Measurements from ENCODE around the gene POLRMT.

DNA sequence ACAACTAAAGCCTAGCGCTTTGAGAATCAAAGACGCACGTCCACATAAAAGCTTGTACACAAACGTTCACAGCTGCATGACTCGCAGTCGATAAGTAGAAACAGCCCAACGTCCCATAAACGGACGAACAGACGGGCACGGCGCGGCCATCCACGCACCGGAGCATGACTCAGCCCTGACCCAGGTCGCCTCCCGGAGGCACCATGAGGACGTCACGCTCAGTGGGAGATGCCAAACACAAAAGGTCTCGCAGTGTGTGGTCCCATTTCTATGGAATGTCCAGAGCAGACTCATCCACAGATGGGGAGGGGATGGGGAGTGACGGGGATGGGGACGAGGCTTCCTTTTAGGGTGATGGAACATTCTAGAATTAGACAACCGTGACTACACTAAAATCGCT lies 9.4 kb downstream of the POLRMT start:
- TF ChIP-seq CTCF (IDR thresholded peaks at IDR 0.05) (no peak), POLR2A (IDR thresholded peaks at IDR 0.05) (no peak)
